HEK293 (cell line): Measurements from ENCODE around the gene PGM1.

ENCODE experiments used
- CTCF ChIA-PET: fragments of 350-600 bp; formaldehyde crosslinking; extraction: SDS; loops from one replicate; lab custom pipeline; 2021; ENCODE audit warnings: antibody characterized with exemption; lab: Yijun Ruan, JAX
- POLR2A ChIA-PET: fragments of 300-600 bp; formaldehyde crosslinking; extraction: SDS; loops from one replicate; lab custom pipeline; 2020; ENCODE audit warnings: antibody characterized with exemption, inconsistent platforms; lab: Yijun Ruan, JAX
- H3K27ac ChIP-seq: fragments of 200-500 bp; sonication (Bioruptor generic); 2 replicates; pipeline ENCODE4 v1.5.1; 2014; ENCODE audit warnings: low read depth, low read length, control low read depth, inconsistent platforms; ENCODE audit errors: extremely low read depth
- H3K36me3 ChIP-seq, 2 experiments: fragments of 200-500 bp in 1 of 2; sonication (Bioruptor generic) in 1 of 2; 1 replicate in 1 of 2; 2 replicates in 1 of 2; pipeline ENCODE4 v1.5.1; 2014 to 2017; ENCODE audit warnings: inconsistent platforms in 2 of 2, low read length in 2 of 2; ENCODE audit not compliant: control insufficient read depth in 2 of 2, insufficient read depth in 1 of 2
- H3K4me1 ChIP-seq: fragments of 200-500 bp; sonication (Bioruptor generic); 2 replicates; pipeline ENCODE4 v1.5.1; 2014; ENCODE audit warnings: mild to moderate bottlenecking, low read length, inconsistent platforms; ENCODE audit not compliant: control insufficient read depth, insufficient read depth
- H3K4me3 ChIP-seq: 2 replicates; pipeline ENCODE4 v1.5.1; 2011; ENCODE audit warnings: low read depth, mild to moderate bottlenecking, control low read depth, low read length, moderate library complexity
- H3K9me3 ChIP-seq: fragments of 200-500 bp; sonication (Bioruptor generic); 2 replicates; pipeline ENCODE4 v1.5.1; 2014; ENCODE audit warnings: low read depth, low read length, inconsistent platforms; ENCODE audit not compliant: control insufficient read depth, insufficient read depth
- KLF10 ChIP-seq: fragments of 450-650 bp; IDR thresholded peaks from 2 replicates; pipeline ENCODE4 v1.5.1; 2018; ENCODE audit warnings: missing biosample characterization, mild to moderate bottlenecking, missing genetic modification characterization
- SCRT1 ChIP-seq: fragments of 450-650 bp; formaldehyde crosslinking; IDR thresholded peaks from 2 replicates; pipeline ENCODE4 v1.5.1; 2016; ENCODE audit warnings: missing biosample characterization, missing genetic modification characterization, borderline replicate concordance
- ZNF140 ChIP-seq: fragments of 450-650 bp; formaldehyde crosslinking; IDR thresholded peaks from 2 replicates; pipeline ENCODE4 v1.5.1; 2016; ENCODE audit warnings: missing biosample characterization, missing genetic modification characterization
- ZNF146 ChIP-seq: fragments of 450-650 bp; formaldehyde crosslinking; IDR thresholded peaks from 2 replicates; pipeline ENCODE4 v1.5.1; 2016; ENCODE audit warnings: missing biosample characterization, missing genetic modification characterization
- ZNF184 ChIP-seq: fragments of 450-650 bp; IDR thresholded peaks from 2 replicates; pipeline ENCODE4 v1.5.1; 2018; ENCODE audit warnings: missing biosample characterization, mild to moderate bottlenecking, missing genetic modification characterization
- ZNF202 ChIP-seq: fragments of 450-650 bp; formaldehyde crosslinking; IDR thresholded peaks from 2 replicates; pipeline ENCODE4 v1.5.1; 2016; ENCODE audit warnings: missing biosample characterization, missing genetic modification characterization, borderline replicate concordance
- ZNF394 ChIP-seq: fragments of 450-650 bp; formaldehyde crosslinking; IDR thresholded peaks from 2 replicates; pipeline ENCODE4 v1.5.1; 2016; ENCODE audit warnings: missing biosample characterization, missing genetic modification characterization, mild to moderate bottlenecking, moderate library complexity, borderline replicate concordance
- ZNF48 ChIP-seq: fragments of 450-650 bp; formaldehyde crosslinking; IDR thresholded peaks from 2 replicates; pipeline ENCODE4 v1.5.1; 2016; ENCODE audit warnings: missing biosample characterization, missing genetic modification characterization
- ZNF785 ChIP-seq: fragments of 450-650 bp; formaldehyde crosslinking; IDR thresholded peaks from 2 replicates; pipeline ENCODE4 v1.5.1; 2016; ENCODE audit warnings: missing biosample characterization, missing genetic modification characterization
- ZSCAN16 ChIP-seq: fragments of 450-650 bp; formaldehyde crosslinking; IDR thresholded peaks from 2 replicates; pipeline ENCODE4 v1.5.1; 2016; ENCODE audit warnings: missing biosample characterization, missing genetic modification characterization
- TF ChIP-seq, protein P1 (sequence below): fragments of 450-650 bp; formaldehyde crosslinking; IDR thresholded peaks from 2 replicates; pipeline ENCODE4 v1.5.1; 2016; ENCODE audit warnings: missing biosample characterization, missing genetic modification characterization
- TF ChIP-seq, protein P2 (sequence below): fragments of 450-650 bp; formaldehyde crosslinking; IDR thresholded peaks from 2 replicates; pipeline ENCODE4 v1.5.1; 2017; ENCODE audit warnings: missing biosample characterization, missing genetic modification characterization
- TF ChIP-seq, protein P3 (sequence below): fragments of 450-650 bp; formaldehyde crosslinking; IDR thresholded peaks from 2 replicates; pipeline ENCODE4 v1.5.1; 2016; ENCODE audit warnings: missing biosample characterization, missing genetic modification characterization
- TF ChIP-seq, protein P4 (sequence below): fragments of 450-650 bp; formaldehyde crosslinking; IDR thresholded peaks from 2 replicates; pipeline ENCODE4 v1.5.1; 2016; ENCODE audit warnings: missing biosample characterization, missing genetic modification characterization
- TF ChIP-seq, protein P5 (sequence below): fragments of 450-650 bp; formaldehyde crosslinking; IDR thresholded peaks from 2 replicates; pipeline ENCODE4 v1.5.1; 2016; ENCODE audit warnings: missing biosample characterization, missing genetic modification characterization, borderline replicate concordance
- TF ChIP-seq, protein P6 (sequence below): fragments of 450-650 bp; formaldehyde crosslinking; IDR thresholded peaks from 2 replicates; pipeline ENCODE4 v1.5.1; 2017; ENCODE audit warnings: missing biosample characterization, missing genetic modification characterization
- TF ChIP-seq, protein P7 (sequence below): fragments of 450-650 bp; formaldehyde crosslinking; IDR thresholded peaks from 2 replicates; pipeline ENCODE4 v1.5.1; 2016; ENCODE audit warnings: missing biosample characterization, missing genetic modification characterization
- TF ChIP-seq, protein P8 (sequence below): fragments of 450-650 bp; formaldehyde crosslinking; IDR thresholded peaks from 2 replicates; pipeline ENCODE4 v1.5.1; 2016; ENCODE audit warnings: missing biosample characterization, missing genetic modification characterization, borderline replicate concordance

Gene PGM1

DNA sequence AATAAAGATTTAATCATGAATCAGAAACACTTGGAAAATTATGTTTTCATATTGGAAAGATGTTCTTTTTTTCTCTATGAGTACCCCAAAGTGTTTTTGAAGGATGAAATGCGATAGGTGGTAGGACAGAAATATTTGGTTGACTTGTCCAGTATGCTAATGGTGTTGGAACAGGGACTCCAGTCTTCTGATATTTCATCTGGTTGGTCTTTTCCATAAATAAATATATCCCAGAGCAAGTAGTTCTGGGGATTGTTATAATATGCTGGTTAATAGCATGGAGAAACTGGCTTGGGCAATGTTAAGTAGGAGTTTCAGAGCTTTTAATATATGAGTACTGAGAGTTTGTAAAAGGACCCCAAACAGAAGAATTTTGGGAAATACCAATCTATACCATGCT lies 8.7 kb downstream of the PGM1 start (continued):
- TF ChIP-seq, protein P1, sequence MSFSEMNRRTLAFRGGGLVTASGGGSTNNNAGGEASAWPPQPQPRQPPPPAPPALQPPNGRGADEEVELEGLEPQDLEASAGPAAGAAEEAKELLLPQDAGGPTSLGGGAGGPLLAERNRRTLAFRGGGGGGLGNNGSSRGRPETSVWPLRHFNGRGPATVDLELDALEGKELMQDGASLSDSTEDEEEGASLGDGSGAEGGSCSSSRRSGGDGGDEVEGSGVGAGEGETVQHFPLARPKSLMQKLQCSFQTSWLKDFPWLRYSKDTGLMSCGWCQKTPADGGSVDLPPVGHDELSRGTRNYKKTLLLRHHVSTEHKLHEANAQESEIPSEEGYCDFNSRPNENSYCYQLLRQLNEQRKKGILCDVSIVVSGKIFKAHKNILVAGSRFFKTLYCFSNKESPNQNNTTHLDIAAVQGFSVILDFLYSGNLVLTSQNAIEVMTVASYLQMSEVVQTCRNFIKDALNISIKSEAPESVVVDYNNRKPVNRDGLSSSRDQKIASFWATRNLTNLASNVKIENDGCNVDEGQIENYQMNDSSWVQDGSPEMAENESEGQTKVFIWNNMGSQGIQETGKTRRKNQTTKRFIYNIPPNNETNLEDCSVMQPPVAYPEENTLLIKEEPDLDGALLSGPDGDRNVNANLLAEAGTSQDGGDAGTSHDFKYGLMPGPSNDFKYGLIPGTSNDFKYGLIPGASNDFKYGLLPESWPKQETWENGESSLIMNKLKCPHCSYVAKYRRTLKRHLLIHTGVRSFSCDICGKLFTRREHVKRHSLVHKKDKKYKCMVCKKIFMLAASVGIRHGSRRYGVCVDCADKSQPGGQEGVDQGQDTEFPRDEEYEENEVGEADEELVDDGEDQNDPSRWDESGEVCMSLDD (tag by site-specific recombination) = no peak
- TF ChIP-seq, protein P2, sequence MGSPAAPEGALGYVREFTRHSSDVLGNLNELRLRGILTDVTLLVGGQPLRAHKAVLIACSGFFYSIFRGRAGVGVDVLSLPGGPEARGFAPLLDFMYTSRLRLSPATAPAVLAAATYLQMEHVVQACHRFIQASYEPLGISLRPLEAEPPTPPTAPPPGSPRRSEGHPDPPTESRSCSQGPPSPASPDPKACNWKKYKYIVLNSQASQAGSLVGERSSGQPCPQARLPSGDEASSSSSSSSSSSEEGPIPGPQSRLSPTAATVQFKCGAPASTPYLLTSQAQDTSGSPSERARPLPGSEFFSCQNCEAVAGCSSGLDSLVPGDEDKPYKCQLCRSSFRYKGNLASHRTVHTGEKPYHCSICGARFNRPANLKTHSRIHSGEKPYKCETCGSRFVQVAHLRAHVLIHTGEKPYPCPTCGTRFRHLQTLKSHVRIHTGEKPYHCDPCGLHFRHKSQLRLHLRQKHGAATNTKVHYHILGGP (tag by site-specific recombination) = no peak
- TF ChIP-seq SCRT1 (tag by site-specific recombination) (no peak), ZNF140 (no peak), ZNF394 (tag by site-specific recombination) (no peak), ZNF785 (tag by site-specific recombination) (no peak), KLF10 (tag by site-specific recombination) (no peak)
- TF ChIP-seq, protein P3, sequence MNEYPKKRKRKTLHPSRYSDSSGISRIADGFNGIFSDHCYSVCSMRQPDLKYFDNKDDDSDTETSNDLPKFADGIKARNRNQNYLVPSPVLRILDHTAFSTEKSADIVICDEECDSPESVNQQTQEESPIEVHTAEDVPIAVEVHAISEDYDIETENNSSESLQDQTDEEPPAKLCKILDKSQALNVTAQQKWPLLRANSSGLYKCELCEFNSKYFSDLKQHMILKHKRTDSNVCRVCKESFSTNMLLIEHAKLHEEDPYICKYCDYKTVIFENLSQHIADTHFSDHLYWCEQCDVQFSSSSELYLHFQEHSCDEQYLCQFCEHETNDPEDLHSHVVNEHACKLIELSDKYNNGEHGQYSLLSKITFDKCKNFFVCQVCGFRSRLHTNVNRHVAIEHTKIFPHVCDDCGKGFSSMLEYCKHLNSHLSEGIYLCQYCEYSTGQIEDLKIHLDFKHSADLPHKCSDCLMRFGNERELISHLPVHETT (tag by site-specific recombination) = no peak
- TF ChIP-seq, protein P4, sequence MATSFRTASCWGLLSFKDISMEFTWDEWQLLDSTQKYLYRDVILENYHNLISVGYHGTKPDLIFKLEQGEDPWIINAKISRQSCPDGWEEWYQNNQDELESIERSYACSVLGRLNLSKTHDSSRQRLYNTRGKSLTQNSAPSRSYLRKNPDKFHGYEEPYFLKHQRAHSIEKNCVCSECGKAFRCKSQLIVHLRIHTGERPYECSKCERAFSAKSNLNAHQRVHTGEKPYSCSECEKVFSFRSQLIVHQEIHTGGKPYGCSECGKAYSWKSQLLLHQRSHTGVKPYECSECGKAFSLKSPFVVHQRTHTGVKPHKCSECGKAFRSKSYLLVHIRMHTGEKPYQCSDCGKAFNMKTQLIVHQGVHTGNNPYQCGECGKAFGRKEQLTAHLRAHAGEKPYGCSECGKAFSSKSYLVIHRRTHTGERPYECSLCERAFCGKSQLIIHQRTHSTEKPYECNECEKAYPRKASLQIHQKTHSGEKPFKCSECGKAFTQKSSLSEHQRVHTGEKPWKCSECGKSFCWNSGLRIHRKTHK (tag by site-specific recombination) = no peak

DNA sequence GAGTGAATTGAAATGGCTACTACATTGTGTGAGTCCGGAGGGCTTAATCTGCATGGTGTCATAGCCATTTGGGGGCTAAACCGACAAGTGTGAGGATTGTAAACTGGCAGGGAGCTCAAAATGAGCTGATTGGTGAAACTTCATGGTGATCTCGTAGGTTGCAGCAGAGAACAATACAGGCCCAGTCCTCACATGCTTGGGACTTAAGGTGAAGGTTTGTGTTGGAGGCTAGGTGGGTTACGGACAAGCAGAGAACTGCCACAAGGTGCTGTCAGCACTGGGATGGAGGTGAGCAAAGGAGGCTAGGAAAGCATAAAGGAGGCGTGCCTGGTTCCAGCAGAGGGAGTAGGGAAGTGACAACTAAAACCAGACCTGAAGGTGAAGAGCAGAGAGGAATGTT lies 9.4 kb downstream of the PGM1 start:
- CTCF ChIA-PET = no interaction called here
- H3K9me3 ChIP-seq = no peaks in the 10 kb centered on the region
- TF ChIP-seq ZNF146 (tag by site-specific recombination) = no peak
- TF ChIP-seq, protein P5, sequence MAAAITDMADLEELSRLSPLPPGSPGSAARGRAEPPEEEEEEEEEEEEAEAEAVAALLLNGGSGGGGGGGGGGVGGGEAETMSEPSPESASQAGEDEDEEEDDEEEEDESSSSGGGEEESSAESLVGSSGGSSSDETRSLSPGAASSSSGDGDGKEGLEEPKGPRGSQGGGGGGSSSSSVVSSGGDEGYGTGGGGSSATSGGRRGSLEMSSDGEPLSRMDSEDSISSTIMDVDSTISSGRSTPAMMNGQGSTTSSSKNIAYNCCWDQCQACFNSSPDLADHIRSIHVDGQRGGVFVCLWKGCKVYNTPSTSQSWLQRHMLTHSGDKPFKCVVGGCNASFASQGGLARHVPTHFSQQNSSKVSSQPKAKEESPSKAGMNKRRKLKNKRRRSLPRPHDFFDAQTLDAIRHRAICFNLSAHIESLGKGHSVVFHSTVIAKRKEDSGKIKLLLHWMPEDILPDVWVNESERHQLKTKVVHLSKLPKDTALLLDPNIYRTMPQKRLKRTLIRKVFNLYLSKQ (tag by site-specific recombination) = no peak
- no peak for TF ChIP-seq ZNF48 (tag by site-specific recombination)
- TF ChIP-seq, protein P6, sequence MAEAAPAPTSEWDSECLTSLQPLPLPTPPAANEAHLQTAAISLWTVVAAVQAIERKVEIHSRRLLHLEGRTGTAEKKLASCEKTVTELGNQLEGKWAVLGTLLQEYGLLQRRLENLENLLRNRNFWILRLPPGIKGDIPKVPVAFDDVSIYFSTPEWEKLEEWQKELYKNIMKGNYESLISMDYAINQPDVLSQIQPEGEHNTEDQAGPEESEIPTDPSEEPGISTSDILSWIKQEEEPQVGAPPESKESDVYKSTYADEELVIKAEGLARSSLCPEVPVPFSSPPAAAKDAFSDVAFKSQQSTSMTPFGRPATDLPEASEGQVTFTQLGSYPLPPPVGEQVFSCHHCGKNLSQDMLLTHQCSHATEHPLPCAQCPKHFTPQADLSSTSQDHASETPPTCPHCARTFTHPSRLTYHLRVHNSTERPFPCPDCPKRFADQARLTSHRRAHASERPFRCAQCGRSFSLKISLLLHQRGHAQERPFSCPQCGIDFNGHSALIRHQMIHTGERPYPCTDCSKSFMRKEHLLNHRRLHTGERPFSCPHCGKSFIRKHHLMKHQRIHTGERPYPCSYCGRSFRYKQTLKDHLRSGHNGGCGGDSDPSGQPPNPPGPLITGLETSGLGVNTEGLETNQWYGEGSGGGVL (tag by site-specific recombination) = no peak
- TF ChIP-seq, protein P7, sequence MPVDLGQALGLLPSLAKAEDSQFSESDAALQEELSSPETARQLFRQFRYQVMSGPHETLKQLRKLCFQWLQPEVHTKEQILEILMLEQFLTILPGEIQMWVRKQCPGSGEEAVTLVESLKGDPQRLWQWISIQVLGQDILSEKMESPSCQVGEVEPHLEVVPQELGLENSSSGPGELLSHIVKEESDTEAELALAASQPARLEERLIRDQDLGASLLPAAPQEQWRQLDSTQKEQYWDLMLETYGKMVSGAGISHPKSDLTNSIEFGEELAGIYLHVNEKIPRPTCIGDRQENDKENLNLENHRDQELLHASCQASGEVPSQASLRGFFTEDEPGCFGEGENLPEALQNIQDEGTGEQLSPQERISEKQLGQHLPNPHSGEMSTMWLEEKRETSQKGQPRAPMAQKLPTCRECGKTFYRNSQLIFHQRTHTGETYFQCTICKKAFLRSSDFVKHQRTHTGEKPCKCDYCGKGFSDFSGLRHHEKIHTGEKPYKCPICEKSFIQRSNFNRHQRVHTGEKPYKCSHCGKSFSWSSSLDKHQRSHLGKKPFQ (tag by site-specific recombination) = no peak
- no peak for TF ChIP-seq ZNF184 (tag by site-specific recombination)
- TF ChIP-seq ZSCAN16 (tag by site-specific recombination) = no peak
- TF ChIP-seq, protein P8, sequence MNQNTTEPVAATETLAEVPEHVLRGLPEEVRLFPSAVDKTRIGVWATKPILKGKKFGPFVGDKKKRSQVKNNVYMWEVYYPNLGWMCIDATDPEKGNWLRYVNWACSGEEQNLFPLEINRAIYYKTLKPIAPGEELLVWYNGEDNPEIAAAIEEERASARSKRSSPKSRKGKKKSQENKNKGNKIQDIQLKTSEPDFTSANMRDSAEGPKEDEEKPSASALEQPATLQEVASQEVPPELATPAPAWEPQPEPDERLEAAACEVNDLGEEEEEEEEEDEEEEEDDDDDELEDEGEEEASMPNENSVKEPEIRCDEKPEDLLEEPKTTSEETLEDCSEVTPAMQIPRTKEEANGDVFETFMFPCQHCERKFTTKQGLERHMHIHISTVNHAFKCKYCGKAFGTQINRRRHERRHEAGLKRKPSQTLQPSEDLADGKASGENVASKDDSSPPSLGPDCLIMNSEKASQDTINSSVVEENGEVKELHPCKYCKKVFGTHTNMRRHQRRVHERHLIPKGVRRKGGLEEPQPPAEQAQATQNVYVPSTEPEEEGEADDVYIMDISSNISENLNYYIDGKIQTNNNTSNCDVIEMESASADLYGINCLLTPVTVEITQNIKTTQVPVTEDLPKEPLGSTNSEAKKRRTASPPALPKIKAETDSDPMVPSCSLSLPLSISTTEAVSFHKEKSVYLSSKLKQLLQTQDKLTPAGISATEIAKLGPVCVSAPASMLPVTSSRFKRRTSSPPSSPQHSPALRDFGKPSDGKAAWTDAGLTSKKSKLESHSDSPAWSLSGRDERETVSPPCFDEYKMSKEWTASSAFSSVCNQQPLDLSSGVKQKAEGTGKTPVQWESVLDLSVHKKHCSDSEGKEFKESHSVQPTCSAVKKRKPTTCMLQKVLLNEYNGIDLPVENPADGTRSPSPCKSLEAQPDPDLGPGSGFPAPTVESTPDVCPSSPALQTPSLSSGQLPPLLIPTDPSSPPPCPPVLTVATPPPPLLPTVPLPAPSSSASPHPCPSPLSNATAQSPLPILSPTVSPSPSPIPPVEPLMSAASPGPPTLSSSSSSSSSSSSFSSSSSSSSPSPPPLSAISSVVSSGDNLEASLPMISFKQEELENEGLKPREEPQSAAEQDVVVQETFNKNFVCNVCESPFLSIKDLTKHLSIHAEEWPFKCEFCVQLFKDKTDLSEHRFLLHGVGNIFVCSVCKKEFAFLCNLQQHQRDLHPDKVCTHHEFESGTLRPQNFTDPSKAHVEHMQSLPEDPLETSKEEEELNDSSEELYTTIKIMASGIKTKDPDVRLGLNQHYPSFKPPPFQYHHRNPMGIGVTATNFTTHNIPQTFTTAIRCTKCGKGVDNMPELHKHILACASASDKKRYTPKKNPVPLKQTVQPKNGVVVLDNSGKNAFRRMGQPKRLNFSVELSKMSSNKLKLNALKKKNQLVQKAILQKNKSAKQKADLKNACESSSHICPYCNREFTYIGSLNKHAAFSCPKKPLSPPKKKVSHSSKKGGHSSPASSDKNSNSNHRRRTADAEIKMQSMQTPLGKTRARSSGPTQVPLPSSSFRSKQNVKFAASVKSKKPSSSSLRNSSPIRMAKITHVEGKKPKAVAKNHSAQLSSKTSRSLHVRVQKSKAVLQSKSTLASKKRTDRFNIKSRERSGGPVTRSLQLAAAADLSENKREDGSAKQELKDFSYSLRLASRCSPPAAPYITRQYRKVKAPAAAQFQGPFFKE (tag by site-specific recombination) = no peak
- TF ChIP-seq ZNF202 = no peak

More for the DNA sequence above, 9.4 kb downstream of the PGM1 start:
- Histone ChIP-seq H3K27ac (no peak overlapping the region), H3K4me3 (no peak overlapping the region), H3K4me1 (no peaks in the 10 kb centered on the region), H3K36me3 (peaks cover 0 to 4% of the 10 kb centered on the region in 2 experiments; a peak in 1 of 3 replicates)
- POLR2A ChIA-PET = no interaction called here
